AG08396 (cell line): ENCODE results near the gene GFY.
"Not testable (repeated sequence)": the region's sequence is repeated elsewhere in the genome, so short reads cannot be mapped to it uniquely, and the experiment has no call there.

Experiments
- DNase-seq: peaks from one replicate; pipeline ENCODE4 v3.0.0; 2012; ENCODE audit warnings: low spot score, mixed read lengths

GFY gene

GRCh38 chr19:49444100-49444700 is 19.0 kb downstream of the GFY start:
- not testable (repeated sequence) for DNase-seq

- no peak for DNase-seq
Observed at GRCh38 chr19:49445997-49446396, 20.8 kb downstream of the GFY start.

GRCh38 chr19:49447485-49448431 is 22.6 kb downstream of the GFY start:
- no peak for DNase-seq

GRCh38 chr19:49448432-49448786 is 23.2 kb downstream of the GFY start:
- no peak for DNase-seq

- DNase-seq: no peak
Observed at GRCh38 chr19:49450405-49450804, 25.2 kb downstream of the GFY start.

- peak; percentile 92 for DNase-seq
Observed at GRCh38 chr19:49451430-49452181, 26.4 kb downstream of the GFY start, which contains the start of gene PIH1D1. PIH1D1 (minus strand) TSS chr19:49451814; CDS start chr19:49451574, 240 bp downstream.

- peak; percentile 98 for DNase-seq
Observed at GRCh38 chr19:49453013-49453756, 28.0 kb downstream of the GFY start, which contains the start of gene ALDH16A1. ALDH16A1 (plus strand) TSS chr19:49453225; CDS start chr19:49453332, 107 bp downstream.

- DNase-seq: no peak
Observed at GRCh38 chr19:49453757-49454240, 28.6 kb downstream of the GFY start.

GRCh38 chr19:49455773-49456172 is 30.6 kb downstream of the GFY start:
- no peak for DNase-seq

- DNase-seq: no peak
Observed at GRCh38 chr19:49456326-49456725, 31.1 kb downstream of the GFY start.

GRCh38 chr19:49458567-49458903 is 33.3 kb downstream of the GFY start:
- no peak for DNase-seq

GRCh38 chr19:49459388-49459787 is 34.2 kb downstream of the GFY start:
- DNase-seq: no peak

GRCh38 chr19:49461130-49461529 is 35.9 kb downstream of the GFY start:
- DNase-seq: not testable (repeated sequence)

- DNase-seq: no peak
Observed at GRCh38 chr19:49461656-49462055, 36.5 kb downstream of the GFY start.

GRCh38 chr19:49462492-49462891 is 37.3 kb downstream of the GFY start:
- DNase-seq: no peak

- no peak for DNase-seq
Observed at GRCh38 chr19:49463960-49464740, 39.0 kb downstream of the GFY start.

- DNase-seq: no peak
Observed at GRCh38 chr19:49465371-49465770, 40.2 kb downstream of the GFY start.

- DNase-seq: no peak
Observed at GRCh38 chr19:49468199-49468598, 43.0 kb downstream of the GFY start.

- DNase-seq: no peak
Observed at GRCh38 chr19:49468746-49469447, 43.7 kb downstream of the GFY start.
